Measurements from ENCODE around the gene APAF1.
"Not testable (repeated sequence)": the region's sequence is repeated elsewhere in the genome, so short reads cannot be mapped to it uniquely, and the experiment has no call there.

The APAF1 gene

GRCh38 chr12:98644712-98645571, at the start of gene APAF1, which contains the start of gene IKBIP:
TSS of gene APAF1 (plus strand) at chr12:98645290. CDS start at chr12:98648360, 3,070 bp downstream.
TSS of gene IKBIP (minus strand) at chr12:98644788. CDS start at chr12:98644701, 87 bp downstream.
- DNase-seq (ENCODE audit: low read depth in 4 of 4, low spot score in 1 of 4) = peak; percentile 88 to 95 (median 94)

- DNase-seq (ENCODE audit: low read depth in 4 of 4, low spot score in 1 of 4) = not testable (repeated sequence)
Measured at GRCh38 chr12:98597313-98597712, 47.8 kb upstream of the APAF1 start.

- no peak for DNase-seq (ENCODE audit: low read depth in 4 of 4, low spot score in 1 of 4)
Measured at GRCh38 chr12:98601924-98602323, 43.2 kb upstream of the APAF1 start.

GRCh38 chr12:98606359-98606988, 38.6 kb upstream of the APAF1 start:
- DNase-seq (ENCODE audit: low read depth in 4 of 4, low spot score in 1 of 4) = no peak

- DNase-seq (ENCODE audit: low read depth in 4 of 4, low spot score in 1 of 4) = no peak
Measured at GRCh38 chr12:98610596-98610995, 34.5 kb upstream of the APAF1 start.

- no peak for DNase-seq (ENCODE audit: low read depth in 4 of 4, low spot score in 1 of 4)
Measured at GRCh38 chr12:98612696-98613334, 32.3 kb upstream of the APAF1 start.

- no peak for DNase-seq (ENCODE audit: low read depth in 4 of 4, low spot score in 1 of 4)
Measured at GRCh38 chr12:98618952-98619351, 26.1 kb upstream of the APAF1 start.

- DNase-seq (ENCODE audit: low read depth in 4 of 4, low spot score in 1 of 4) = no peak
Measured at GRCh38 chr12:98635657-98636323, 9.3 kb upstream of the APAF1 start.

GRCh38 chr12:98637068-98637467, 8.0 kb upstream of the APAF1 start:
- DNase-seq (ENCODE audit: low read depth in 4 of 4, low spot score in 1 of 4) = no peak

- no peak for DNase-seq (ENCODE audit: low read depth in 4 of 4, low spot score in 1 of 4)
Measured at GRCh38 chr12:98638009-98638408, 7.1 kb upstream of the APAF1 start.

- no peak for DNase-seq (ENCODE audit: low read depth in 4 of 4, low spot score in 1 of 4)
Measured at GRCh38 chr12:98639491-98639890, 5.6 kb upstream of the APAF1 start.

GRCh38 chr12:98642801-98643200, 2.3 kb upstream of the APAF1 start:
- DNase-seq (ENCODE audit: low read depth in 4 of 4, low spot score in 1 of 4) = not testable (repeated sequence)

GRCh38 chr12:98644433-98644711, 718 bp upstream of the APAF1 start:
- DNase-seq (ENCODE audit: low read depth in 4 of 4, low spot score in 1 of 4) = no peak

GRCh38 chr12:98645572-98646067, 530 bp downstream of the APAF1 start:
- DNase-seq (ENCODE audit: low read depth in 4 of 4, low spot score in 1 of 4) = no peak

- DNase-seq (ENCODE audit: low read depth in 4 of 4, low spot score in 1 of 4) = no peak
Measured at GRCh38 chr12:98646294-98647090, 1.4 kb downstream of the APAF1 start.

- no peak for DNase-seq (ENCODE audit: low read depth in 4 of 4, low spot score in 1 of 4)
Measured at GRCh38 chr12:98651328-98651727, 6.2 kb downstream of the APAF1 start.

GRCh38 chr12:98653866-98654493, 8.9 kb downstream of the APAF1 start:
- DNase-seq (ENCODE audit: low read depth in 4 of 4, low spot score in 1 of 4) = no peak

GRCh38 chr12:98656289-98657101, 11.4 kb downstream of the APAF1 start:
- DNase-seq (ENCODE audit: low read depth in 4 of 4, low spot score in 1 of 4) = no peak

GRCh38 chr12:98660521-98660920, 15.4 kb downstream of the APAF1 start:
- no peak for DNase-seq (ENCODE audit: low read depth in 4 of 4, low spot score in 1 of 4)

Measured in stimulated activated CD4-positive, alpha-beta T cell treated with anti-CD3 and anti-CD28 coated beads, Interleukin-1b, Interleukin-23, amount 100 ng/mL, for 24 hours (primary cell).